HG02571 (cell line): ENCODE results near the gene CREM.

Source experiments
- ATAC-seq: cut with Tn5 transposase; IDR thresholded peaks from one replicate; pipeline ENCODE4 v1.9.1; 2021; ENCODE audit warnings: mild to moderate bottlenecking, moderate library complexity; ENCODE audit not compliant: unreplicated experiment

Gene CREM

DNA sequence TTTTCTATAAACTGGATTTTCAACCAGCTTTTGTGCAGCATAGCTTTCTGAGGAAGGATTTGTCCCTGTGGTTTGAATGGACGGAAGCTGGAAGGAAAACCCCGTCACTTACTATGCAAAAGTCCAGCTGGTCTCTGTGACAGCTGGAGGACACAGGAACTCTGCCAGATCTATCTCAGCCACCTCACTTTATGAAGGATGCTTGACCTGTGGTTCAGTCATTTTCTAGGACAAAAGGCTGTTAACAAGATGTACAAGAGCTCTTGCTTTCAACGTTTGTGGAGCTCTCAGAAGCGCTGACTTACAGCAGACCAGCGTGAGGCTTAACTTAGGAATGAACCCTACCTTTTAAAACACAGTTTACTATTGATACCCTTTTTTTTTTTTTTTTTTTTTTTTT lies 90.8 kb downstream of the CREM start:
- no peak for ATAC-seq

DNA sequence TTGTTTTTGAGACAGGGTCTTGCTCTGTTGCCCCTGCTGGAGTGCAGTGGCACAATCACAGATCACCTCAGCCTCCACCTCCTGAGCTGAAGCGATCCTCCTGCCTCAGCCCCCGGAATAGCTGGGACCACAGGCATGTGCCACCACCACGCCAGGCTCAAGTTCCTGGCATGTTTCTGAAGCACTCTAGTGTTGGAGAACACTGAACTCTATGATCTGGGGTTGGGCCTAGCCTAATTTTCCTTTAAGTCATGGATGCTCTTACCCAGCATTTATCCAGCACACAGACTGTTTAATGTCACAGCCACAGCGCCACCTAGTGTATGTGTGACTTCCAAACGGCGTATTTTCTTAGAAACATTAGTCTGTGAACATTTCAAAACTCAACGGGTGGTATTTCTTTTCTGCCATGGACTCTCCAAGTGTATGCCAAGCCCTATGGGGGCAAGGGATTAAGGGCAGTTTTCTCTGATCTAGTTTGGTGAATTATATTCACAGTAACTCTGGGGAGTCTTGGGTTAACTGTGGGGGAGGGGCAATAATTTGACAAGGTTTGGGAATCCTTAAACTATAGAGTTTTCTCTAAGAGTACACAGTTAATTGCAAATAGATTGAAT lies 91.8 kb downstream of the CREM start:
- ATAC-seq, result peak; percentile 47

DNA sequence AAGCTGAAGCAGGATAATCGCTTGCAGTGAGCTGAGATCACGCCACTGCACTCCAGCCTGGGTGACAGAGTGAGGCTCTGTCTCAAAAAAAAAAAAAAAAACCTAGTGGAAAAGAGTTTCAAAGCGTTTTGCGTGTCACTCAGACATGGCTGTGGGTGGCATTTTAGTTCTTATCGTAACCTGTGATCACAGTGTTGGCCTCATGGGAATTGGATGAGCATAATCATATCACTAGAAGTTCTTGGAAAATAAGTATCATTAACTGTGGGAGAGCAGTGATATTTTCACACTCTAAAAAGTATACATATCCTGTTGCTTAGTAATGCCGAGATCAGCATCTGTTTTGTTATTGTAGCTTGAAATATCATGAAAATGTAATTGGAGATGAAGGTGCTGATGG lies 92.6 kb downstream of the CREM start:
- ATAC-seq, result no peak

DNA sequence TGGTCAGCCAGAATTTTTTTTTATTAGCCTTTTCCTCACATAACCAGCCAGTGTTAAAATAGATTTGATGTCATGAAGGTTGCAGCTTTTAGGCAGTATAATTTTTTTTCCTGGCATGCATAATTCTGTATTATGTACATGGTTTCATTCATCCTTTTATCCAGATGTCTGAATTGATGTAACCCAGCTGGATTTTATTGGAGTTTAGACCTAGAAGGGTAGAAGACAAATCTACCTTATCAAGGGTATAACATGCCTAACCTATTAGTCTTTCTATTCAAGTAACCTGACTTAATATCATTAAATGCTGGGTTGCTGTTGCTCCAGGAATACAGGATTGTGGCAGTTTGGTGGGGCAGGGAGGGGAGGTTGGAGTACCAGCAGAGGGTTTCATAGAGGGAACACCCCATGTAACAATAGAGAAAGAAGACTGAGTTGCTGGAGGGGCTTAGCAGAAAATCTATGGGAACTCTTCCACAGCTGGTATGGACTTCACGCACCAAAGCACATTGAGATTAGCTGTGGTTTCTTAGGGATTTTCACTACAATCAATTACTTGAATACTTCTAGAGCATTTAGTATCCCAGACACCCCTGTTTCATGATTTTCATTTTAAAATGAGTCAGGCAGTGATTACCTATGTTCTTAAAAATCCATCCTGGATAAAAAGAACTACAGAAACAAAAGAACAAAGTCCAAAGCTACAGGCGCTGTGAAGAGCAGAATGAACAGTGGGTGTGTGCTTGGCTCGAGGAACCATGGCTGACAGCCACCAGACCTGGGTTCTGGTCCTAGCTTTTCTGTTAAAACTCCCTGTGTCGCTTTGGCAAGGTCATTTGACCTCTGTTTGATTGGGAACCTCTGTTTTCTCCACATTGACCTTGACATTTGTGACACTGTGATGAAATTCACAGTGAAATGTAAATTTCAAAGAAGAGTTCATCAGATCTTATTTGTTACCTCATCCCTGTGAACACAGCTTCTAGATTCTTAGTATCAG lies 93.5 kb downstream of the CREM start:
- ATAC-seq, result no peak

DNA sequence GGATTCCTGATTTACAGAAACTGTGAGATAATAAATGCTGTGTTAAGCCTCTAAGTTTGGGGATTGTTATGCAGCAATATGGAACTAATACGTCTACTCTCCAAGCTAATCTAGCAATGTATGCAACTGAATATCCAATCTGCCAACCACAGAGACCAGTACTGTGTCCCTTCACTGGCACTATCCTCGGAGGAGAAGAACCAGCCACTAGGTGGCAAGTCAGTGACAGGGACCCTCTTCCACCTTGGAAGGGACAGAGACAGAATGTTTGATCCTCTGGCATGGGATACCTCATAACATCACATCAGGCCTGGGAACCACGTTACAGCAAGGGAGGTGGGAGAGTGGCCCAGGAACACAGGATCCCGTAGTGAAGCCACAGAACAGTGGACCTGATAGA lies 96.4 kb downstream of the CREM start:
- ATAC-seq, result no peak

DNA sequence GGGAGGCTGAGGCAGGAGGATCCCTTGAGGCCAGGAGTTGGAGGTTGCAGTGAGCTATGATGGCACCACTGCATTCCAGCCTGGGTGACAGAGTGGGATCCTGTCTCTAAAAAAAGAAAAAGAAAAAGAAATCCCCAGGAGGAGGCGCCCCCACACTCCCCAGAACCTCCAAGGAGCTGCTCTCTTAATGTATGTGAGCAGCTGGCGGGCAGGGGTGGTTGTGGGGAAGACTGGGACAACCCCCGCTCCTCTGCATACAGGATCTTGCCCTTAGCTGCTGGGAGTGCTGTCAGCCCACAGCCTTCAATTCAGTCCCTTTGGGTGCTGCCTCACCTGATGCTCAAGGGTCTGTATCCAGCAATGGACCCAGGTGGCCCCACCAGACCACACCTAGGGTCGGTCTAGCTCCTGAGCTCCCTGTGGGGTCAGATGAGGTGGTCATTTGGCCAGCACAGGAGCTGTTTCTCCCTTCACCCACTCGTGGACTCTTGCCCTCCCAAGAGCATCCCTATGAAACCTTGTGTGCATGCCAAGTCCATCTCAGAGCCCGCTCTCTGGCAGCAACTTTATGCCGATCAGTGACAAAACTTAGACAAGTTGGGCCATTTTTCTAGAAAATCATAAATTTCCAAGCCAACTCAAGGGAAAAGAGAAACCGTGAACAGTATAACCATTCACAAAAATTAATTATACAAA lies 97.5 kb downstream of the CREM start:
- ATAC-seq, result no peak

DNA sequence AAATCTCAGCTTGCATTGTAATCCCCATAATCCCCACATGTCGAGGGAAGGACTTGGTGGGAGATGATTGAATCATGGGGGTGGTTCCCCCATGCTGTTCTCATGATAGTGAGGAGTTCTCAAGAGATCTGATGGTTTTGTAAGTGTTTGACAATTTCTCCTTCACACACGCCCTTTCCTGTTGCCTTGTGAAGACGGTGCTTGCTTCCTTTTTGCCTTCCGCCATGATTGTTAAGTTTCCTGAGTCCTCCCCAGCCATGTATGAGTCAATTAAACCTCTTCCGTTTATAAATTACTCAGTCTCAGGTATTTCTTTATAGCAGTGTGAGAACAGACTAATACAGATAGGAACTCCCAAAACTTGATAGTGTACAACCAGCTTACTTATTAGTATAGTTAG lies 98.6 kb downstream of the CREM start:
- no peak for ATAC-seq

DNA sequence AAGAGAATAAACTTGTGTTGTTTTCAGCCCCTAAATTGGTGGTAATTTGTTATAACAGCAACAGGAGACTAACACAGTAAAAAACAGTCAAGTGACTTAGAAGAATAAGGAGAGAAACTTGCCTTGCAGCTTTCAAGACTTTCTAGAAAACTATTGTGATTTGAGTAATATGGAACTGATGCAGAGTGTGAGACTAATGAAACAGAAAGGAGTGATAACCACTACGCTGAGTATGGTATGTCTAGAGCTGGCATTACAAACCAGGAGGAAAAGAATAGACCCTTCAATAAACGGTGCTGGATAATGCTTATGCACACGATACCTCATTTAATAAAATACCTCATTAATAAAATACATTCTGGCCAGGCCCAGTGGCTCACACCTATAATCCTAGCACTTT lies 99.9 kb downstream of the CREM start:
- no peak for ATAC-seq

DNA sequence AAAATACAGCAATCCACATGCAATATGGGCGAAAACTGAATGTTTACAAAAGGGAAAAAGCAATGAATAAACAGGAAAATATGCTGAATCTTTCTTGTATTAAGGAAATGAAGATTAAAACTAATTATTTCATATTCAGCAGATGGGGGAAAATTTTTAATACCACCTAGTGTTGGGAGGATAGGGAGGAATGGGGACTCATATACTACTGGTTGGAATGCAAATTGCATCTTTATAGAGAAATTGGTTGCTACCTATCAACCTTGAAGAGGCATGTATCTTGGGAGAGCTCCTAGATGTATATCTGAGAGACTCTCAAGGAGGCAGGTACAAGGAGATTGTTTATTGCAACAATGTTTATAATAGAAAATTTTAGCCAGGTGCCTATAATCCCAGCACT lies 101.4 kb downstream of the CREM start:
- no peak for ATAC-seq

DNA sequence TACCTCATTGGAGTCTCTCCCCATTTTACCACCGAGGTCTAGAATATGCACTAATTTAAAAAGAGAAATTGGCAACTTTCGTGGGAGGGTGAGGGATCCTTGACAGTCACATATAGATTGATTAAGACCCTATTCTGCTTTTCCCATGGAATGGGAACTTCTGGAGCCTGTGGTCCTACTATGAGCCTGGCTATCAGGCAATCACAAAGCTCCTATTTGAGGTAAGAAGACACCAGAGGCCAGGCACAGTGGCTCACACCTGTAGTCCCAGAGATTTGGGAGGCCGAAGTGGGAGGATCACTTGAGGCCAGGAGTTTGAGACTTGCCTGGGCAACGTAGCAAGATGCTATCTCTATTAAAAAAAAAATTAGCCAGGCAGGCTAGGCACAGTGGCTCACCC lies 105.0 kb downstream of the CREM start:
- no peak for ATAC-seq

DNA sequence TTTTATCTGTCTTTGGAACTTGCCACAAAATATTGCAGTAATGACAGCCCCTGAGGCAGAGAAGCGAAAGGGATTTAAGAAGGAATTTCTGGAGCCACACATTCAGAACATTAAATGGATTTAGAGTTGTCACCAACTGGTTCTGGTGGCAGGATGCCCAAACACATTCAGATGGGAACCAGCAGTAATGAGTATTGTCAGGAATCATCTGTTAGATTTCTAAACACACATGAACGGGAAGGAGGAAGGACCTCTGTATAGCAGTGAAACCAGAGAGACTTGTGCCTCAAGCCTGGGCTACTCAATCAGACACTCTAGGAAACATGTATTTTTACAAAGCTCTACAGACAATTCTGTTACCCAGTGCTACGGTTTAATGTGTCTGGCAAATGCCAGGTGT lies 105.9 kb downstream of the CREM start:
- no peak for ATAC-seq

DNA sequence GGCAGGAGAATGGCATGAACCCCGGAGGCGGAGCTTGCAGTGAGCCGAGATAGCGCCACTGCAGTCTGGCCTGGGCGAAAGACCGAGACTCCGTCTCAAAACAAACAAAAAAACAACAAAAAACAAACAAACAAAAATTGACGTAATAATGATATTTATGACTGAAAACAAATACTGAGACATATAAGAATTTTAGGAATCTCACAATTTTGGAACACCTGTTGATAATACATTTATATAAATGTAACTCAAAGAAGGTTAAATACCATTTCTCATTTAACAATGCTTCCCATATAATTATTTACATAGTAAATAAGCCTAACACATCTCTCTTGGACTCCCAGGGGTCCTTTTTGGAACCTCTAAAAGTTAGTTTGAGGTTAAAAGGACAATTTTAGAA lies 107.4 kb downstream of the CREM start:
- ATAC-seq, result no peak

DNA sequence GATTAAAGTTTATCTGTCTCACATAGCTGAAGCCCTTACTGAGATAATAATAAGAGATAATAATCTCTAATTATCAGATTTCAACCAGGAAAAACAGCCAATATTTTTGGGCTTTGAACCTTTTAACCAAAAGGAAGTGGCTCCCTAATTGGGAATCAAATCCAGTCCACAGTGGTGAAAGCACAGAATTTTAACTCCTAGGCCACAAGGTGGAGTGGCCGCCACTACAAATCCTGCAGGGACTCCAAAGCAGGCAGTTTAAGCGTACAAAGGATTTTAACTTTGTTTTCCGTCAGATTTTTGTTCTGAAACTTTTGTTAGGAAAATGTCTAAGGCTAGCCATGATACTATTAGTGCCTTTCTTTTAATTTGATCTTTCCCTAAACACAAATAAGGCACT lies 110.1 kb downstream of the CREM start:
- no peak for ATAC-seq

DNA sequence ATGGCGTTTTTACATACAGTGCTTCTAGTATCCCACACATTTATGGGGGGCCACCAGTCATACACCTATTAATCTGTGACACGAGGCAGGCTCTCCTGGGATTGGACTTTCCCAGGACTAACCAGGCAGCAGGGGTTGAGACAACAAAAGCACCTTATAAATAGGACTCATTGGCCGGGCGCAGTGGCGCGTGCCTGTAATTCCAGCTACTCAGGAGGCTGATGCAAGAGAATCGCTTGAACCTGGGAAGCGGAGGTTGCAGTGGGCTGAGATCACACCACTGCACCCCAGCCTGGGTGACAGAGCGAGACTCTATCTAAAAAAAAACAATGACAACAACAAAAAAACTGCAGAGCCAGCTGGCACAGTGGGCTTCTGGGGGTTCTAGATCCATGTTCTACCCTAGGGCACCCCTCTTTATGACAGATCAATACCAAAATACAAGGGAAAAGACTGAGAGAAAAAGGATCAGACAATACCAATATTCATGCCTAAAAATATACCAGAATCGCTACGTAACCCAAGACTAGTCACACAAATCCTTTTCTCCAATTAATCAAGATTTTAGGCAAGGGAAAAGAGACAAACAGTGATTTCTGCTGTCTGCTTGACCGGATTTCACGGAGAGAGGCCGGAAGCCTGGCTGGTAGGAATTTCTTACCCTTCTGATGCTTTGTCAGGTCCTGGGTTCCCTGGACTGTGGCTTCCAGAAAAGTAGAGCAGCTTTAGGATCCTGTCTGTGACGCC lies 111.3 kb downstream of the CREM start:
- ATAC-seq, result no peak

DNA sequence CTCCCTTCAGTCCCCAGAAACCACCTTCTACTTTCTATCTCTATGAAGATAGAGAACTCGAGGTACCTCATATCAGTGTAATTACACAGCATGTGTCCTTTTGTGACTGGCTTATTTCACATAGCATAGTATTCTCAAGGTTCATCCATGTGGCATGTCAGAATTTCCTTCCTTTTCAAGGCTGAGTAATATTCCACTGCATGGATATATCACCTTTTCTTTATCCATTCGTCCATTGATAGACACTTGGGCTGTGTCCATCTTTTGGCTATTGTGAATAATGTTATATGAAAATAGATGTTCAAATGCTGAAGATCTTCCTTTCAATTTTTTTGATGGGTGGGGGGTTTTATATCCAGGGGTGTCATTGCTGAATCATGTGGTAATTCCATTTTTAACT lies 117.9 kb downstream of the CREM start:
- ATAC-seq, result no peak

DNA sequence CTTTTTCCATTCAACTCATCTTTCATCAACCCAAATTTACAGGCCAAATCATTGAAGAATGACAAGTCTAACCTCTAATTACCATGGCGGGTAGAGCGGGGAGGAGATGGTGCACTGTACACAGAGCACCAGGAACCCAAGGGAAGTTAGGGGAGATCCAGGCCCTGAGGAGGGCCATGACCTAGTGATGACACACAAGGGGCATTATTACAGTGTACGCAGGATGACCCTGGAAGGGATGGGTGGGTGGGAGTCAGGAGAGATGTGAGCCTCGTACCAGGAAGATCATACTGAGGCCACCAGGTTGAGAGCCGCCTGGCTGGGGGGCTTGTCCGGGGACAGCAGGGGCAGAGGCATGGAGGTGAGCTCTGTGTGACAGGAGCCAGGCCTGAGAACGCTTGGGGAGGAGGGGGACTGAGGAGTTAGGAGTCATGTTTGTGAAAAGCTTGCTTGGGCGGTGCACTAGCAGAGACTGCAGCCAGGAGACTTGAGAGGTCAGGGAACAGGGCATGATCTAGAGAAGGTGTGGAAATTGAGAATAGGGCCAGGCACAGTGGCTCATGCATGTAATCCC lies 120.2 kb downstream of the CREM start:
- no peak for ATAC-seq

DNA sequence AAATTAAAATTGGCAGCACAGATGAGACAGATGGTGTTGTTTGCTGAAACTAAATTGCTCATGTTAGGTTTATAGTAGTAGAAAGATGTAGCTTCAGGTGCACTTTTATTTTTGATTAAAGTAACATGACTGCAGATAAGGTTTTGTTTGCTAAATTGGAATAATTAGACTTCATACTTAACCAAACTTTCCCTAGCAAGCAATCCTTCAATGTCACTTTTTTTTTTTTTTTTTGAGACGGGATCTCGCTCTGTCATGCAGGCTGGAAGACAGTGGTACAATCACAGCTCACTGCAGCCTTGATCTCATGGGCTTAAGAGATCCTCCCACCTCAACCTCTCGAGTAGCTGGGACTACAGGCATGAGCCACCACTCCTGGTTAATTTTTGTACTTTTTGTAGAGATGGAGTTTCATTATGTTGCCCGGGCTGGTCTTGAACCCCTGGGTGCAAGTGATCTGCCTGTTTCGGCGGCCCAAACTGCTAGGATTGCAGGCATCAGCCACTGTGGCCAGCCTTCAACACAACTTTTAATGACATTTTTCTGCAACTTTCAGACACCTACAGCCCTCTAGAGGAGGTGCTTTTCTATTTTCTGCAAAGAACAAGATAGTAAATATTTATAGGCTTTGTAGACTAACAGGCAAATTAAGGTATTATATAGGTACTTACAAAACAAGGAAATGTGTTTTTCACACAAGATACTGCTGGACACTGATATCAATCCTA lies 124.9 kb downstream of the CREM start:
- no peak for ATAC-seq

DNA sequence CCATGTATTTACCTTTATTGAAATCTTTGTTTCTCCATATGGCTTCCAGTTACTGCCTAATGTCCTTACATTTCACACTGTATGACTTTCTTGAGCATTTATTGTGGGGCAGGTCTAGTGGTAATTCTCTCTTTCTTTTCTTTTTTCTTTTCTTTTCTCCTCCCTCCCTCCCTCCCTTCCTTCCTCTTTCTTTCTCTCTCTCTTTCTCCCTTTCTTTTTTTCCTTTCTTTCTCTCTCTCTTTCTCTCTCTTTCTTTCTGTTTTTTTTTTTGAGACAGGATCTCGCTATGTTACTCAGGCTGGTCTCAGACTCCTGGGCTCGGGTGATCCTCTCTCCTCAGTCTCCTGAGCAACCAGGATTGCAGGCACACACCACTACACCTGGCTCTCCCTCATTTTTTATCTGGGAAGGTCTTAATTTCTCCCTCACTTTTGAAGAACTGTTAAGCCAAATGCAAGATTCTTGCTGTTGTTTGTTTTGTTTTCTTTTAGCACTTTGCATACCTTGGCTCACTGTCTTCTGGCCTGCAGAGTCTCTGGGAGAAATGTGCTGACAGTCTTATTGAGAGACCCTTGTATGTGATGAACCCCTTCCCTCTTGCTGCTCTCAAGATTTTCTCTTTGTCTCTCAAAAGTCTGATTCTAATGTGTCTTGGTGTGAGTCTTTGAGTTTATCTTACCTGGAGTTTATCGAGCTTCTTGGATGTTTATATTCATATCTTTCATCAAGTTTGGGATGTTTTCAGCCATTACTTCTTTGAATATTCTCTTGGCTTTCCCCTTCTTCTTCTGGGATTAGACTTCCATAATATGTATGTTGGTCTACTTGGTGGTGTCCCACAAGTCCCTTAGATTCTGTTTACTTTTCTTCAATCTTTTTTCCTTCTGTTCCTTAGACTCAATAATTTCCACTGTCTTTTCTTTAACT lies 130.7 kb downstream of the CREM start:
- no peak for ATAC-seq

DNA sequence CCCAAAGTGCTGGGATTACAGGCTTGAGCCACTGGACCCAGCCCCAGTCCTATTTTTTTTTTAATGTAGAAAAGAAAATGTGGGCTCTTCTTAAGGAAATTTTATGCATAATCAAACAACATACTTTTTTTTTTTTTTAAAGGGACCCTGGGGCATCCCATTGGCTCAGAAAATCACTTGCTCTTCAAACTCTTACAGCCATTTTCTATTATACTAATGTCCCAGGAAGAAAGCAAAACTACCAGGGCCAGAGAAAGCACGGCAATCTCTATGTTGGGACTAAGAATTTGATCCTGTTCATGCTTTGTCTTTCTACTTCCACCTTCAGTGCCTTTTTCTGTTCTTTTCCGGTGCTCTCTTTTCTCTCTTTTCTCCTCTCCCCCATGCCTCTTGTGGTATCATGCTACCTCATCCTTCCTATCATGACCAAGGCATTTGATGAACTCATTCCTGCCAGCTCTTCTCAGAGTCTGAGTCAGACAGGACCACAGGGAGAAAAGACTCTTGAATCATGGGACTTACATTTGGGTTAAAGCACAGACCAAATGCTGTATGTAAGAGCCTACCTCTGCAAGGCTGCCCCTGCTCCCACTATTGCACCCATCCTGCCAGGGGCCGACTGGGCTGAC lies 133.2 kb downstream of the CREM start:
- ATAC-seq, result no peak
